Hindlimb muscle (tissue), 1 donor: Measurements from ENCODE around the gene NFS1. TPM values are rescaled to one million over a fixed set of nuclear protein-coding genes. Genes with fewer than 3 reads are reported as not detected.
"Not testable (repeated sequence)": the region's sequence is repeated elsewhere in the genome, so short reads cannot be mapped to it uniquely, and the experiment has no call there.

Experiments used
- DNase-seq: peaks from one replicate; pipeline ENCODE4 v3.0.0-alpha.2; 2013
- polyA plus RNA-seq: library from polyadenylated mRNA; unstranded; fragments of 120-200 nt; gene quantifications from one replicate; pipeline ENCODE4 v1.2.1, GENCODE V29; 2013; ENCODE audit not compliant: insufficient read length

NFS1 gene
- polyA plus RNA-seq, 1 donor: 16.1 TPM

DNA sequence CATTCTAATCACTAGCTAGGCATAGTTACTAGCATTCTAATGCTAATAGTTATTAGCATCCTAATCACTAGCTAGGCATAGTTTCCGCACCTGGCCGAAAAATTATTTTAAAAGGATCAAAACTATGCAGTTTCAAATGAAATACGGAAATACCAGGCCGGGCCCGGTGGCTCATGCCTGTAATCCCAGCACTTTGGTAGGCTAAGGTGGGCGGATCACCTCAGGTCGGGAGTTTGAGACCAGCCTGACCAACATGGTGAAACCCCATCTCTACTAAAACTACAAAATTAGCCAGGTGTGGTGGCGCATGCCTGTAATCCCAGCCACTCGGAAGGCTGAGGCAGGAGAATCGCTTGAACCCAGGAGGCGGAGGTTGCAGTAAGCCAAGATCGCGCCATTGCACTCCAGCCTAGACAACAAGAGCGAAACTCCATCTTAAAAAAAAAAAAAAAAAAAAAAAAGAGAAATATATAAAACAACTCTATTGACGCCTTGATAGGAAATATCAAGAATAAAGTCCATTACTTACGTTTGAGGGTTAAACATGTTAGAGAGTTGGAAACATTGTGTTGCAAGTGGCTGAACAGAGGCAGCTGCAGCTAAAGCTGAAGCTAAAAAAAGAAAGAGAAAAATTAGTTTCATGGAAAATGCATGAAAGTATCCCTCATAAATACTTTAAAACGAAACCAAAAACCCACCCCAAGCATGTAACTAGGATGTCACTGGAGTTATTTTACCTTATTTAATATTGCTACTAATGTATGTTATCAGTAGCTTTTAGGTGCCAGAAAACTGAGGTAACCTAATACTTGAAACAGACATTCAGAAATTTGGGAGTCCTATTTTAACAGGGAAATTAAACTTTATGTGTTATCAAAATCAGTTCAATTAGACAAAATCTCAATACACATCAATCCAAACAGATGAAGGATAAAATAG lies 7.7 kb upstream of the NFS1 start:
- DNase-seq: not testable (repeated sequence)

DNA sequence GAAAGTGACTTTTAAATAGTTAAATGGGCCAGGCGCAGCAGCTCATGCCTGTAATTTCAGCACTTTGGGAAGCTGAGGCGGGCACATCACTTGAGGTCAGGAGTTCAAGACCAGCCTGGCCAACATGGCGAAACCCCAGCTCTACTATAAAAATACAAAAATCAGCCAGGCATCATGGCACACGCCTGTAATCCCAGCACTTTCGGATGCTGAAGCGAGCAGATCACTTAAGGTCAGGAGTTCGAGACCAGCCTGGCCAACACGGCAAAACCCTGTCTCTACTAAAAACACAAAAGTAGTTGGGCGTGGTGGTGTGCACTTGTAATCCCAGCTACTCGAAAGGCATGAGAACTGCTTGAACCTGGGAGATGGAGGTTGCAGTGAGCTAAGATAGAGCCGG lies 6.7 kb upstream of the NFS1 start:
- not testable (repeated sequence) for DNase-seq

DNA sequence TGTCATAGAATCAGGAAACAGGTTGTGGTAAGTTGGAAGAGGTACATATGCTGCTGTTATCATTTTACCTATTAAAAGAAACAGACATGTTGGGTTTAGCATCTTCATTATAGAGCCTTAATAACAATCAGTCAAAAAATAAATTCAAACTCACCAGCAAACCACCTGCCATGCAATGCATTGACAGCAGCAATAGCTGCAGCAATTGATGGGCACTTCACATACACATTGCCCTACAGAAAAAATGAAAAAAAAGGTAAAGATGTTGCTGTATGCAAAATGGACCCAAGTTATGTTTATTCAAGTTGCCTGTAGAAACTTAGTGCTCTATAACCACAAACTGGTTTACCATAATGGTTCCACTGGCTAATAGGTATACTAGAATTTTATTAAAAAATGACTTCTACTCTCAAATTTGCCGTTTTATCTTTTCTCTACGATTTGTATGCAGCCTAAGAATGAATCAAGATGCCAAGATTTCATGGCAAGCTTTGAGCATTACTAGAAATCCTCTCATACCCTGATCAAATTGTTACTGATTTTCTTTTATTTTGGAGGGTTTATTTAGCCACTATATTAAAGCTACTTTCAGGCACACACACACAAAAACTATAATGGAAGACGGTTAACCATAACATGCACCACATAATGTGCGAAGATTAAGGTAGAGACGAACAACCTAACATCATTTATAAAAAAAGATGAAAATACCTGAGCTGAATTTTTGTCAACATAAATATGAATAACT lies 5.5 kb upstream of the NFS1 start:
- DNase-seq: no peak

DNA sequence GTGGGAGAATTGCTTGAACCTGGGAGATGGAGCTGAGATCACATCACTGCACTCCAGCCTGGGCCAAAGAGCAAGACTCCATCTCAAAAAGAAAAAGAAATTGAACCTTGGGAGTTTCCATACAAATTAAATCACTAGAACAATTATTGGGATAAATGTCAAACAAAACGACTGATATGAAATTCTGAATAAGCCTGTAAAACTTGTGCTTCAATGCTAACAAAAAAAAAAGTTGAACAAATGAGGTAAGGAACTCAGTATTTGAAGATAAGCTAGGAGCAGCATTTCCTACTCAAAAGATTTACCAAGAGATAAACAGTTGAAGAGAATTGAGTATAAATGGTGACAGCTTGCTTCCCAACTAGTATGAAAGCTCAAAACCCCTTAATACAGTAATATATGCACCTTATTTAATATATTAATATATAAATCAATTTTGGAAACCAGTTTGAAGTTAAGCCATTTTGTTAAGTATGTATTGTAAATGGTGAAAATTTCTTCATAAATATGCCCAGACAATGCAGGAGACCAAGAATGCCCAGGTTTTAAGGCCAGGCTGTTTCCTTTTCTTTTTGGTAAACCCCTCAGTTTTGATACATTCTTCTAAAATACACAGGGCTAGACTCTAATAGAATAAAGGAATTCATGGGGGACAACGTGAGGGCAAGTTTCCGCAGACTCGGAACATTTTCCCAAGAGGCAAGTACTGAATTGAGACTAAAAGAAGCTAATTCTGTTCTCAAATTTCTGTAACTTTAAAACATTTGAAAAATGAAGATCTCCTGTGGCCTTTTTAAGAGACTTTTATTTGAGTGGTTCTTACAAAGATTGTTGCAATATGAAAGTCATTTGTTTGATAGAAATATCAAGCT lies 3.9 kb upstream of the NFS1 start:
- no peak for DNase-seq

DNA sequence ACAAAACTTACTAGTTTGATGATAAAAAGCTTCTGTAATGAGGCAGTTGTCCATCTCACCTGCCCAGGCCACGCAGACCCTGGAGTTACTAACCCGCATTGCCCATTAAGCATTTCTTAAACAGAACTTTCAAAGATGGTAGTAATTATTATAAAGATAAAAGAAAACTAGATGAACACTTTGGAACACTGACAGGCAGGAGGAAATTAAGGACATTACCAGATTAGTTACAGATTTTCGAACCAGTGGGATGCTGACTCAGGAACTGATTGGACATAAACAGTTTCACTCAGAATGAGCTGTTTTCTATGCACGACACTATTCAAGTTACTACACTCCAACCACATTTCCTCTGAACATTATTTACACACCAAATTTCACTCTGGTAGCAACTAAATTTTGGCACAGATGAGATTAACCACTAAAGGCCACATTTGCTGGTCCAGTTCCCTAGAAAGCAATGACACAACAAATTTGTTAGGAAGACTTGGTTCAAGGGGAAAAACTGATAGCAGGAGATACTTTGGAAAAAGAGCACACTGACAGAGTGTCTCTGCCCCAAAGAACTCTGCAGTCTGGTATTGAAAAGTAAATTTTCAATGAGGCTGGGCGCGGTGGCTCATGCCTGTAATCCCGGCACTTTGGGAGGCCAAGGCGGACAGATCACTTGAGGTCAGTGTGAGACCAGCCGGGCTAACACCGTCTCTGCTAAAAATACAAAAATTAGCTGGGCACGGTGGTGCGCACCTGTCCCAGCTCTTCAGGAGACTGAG lies 3.1 kb upstream of the NFS1 start:
- DNase-seq: no peak

DNA sequence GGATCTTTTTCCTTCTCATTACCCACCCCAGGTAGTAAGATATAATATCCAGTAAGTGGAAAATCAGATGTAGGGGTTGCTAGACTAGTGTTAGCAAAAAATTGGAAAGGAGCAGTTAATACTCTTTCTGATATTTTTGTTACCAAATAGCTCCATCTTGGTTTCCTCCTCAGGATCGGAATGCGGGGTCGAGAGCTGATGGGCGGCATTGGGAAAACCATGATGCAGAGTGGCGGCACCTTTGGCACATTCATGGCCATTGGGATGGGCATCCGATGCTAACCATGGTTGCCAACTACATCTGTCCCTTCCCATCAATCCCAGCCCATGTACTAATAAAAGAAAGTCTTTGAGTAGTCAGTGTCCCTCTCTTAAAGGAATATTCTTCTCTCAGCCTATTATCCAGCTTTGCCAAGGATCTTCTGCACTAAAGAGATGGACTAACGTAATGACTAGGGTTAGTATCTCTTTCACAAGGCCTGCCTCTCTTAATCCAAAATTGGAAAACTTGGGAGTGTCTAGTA lies 1.5 kb upstream of the NFS1 start:
- DNase-seq: no peak

DNA sequence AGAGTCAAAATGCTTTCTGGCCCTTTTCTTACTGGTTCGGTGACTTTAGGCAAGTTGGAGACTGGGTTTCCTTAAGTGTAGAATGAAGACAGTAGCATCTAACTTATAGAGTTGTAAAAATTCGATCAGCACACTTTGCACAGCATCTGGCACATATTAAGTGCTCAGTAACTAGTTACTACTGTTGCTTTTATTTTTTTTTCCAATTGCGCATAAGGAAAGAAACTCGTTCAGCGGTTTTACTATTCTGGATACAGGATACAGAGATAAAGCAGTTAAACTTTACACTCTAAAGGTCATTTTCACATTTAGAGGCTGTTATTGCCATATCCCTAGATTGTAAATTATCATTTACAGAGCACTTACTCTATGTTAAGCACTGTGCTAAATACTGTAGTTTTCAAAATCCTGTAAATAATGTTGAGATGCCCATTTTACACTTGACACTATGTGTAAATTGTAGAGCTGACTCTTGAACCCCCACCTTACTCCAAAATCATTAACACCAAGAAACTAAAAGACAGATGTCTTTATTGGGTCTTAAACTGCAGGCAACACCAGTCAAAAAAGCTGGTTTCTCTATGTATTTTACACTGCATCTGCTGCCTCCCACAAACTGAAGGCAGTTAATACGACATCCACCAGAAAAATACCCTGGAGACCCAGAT lies 939 bp upstream of the NFS1 start:
- no peak for DNase-seq

DNA sequence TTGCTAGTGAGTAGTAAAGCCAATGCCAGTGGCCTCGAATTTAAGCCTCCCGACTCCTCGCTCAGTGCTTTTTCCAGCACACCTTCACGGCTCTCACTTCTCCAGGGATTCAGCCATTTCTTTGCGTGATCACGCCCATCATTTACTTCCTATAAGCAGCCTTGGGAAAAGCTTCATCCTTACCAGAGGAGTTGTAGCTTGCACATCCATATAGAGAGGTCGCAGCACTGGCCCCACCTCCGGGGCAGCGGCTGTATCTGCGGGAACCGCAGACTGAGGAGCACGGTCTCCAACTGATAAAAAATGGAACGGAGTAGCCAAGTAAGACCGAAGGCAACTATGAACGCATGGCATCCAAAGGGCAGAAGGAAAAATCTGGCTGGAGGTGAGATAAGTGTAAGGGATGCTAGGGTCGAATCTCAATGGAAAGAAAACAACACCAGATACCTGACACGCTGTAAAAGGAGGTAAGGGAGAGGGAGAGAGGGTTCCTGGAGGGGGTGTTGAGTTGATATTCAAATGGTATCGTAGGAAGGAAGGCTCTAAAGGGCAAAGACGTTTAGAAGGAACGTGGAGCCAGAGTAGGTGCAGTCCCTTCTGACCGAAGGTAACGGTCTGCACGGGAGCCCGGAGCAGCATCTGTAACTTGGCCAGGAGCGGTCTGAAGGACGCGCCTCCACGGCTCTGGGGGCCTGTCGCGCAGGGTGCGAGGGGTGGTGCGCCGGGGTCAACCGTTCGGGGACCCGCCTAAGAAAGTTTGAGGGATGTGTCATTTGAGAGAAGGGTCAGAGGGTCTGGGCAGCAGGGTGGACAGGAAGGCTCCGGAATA lies 640 bp downstream of the NFS1 start:
- no peak for DNase-seq

DNA sequence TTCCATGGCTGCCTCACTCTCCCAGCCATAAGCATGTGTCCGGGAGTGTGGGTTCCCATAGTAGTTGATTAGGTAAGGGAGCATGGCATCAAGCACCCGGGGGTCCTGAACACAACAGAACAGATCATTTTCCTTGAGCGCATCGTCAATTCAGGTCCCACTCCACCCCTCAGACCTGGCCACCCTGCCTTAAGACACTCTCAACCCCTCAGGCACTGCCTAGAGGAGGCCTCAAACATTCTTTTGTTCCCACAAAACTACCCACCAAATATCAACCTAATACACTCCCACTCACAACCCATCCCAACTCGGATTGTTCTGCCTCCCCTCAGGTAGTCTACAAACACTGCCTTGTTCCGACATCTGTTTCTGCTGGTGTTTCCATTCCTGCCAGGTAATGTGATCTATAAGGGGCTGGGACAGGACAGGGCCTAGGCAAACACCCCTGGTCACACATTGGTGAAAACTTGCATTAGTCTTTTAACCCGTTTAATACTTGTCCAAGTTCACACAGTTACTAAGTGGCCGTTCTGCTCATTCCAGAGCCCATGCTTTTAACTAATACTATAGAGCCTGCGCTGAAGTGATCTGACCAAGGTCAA lies 1.4 kb downstream of the NFS1 start:
- DNase-seq: no peak

DNA sequence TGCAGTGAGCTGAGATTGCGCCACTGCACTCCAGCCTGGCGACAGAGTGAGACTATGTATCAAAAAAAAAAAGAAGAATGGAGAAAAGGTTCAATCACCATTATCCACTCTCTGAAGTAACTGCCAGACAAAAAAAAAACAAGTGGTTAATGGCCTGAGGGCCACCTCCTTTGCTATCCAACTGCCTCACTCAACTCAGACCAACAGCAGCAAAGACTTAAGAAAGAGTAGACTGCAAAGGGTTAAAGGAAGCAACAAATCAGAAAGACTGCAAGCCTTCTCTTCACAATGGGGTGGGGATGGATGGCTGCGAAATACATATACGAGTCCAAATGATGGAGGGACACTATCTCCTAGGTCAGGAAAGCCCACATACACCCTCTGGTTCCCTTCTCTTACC lies 3.2 kb downstream of the NFS1 start:
- no peak for DNase-seq

DNA sequence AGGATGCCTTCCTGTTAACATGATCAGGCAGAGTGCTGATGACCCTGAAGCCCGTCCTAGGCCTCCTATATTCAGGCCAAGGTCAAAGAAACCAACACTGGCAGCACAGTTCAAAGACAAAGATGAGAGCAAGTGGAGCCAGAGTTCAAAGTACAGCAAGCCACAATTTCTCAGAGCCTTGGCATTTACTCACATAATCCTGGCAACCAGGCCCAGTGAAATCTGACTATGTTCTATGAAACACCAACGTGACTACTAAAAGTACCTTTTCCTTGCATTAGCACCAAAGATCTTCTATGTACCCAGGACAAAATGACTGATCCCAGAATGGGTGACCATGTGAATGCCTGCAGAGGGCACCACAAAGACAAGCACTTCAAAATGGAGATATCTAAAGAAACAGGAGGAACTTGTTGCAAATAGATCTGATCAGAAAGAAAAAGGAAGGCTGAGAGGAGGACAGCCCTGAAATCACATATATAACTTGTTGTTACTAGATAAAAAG lies 3.9 kb downstream of the NFS1 start:
- no peak for DNase-seq

DNA sequence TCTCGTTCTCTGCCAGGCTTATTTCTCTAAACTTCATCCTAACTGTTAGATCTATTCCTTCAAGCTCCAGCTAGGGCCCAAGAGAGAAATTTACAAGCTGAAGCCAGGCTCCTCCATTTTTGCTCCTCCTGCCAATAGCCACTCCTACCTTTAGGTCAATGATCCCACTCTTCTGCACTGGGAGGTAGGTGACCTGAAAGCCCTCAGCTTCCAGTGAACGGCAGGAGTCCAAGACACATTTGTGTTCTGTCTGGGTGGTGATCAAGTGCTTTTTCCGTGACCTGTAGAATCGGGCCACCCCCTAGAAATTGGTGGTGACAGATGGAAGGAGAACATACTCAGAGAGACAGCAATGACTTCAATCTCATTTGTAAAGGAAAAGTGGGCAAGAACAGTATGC lies 8.9 kb downstream of the NFS1 start:
- no peak for DNase-seq

DNA sequence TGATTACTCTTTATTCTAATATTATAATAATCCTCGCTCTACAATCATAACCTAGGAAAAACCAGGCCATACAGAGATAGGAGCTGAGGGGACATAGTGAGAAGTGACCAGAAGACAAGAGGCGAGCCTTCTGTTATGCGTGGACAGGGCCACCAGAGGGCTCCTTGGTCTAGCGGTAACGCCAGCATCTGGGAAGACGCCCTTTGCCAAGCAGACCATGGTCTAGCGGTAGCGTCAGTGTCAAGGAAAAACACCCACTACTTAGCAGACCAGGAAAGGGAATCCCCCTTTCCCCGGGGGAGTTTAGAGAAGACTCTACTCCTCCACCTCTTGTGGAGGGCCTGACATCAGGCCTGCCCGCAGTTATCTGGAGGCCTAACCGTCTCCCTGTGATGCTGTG lies 12.3 kb downstream of the NFS1 start:
- not testable (repeated sequence) for DNase-seq

DNA sequence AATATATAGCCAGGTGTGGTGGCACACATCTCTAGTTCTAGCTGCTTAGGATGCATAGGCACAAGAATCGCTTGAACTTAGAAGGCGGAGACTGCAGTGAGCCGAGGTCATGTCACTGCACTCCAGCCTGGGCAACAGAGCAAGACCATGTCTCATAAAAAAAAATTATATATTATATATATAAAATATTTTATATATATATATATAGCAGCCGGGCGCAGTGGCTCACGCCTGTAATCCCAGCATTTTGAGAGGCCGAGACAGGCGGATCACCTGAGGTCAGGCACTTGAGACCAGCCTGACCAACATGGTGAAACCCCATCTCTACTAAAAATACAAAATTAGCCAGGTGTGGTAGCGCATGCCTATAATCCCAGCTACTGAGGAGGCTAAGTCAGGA lies 13.8 kb downstream of the NFS1 start:
- not testable (repeated sequence) for DNase-seq

DNA sequence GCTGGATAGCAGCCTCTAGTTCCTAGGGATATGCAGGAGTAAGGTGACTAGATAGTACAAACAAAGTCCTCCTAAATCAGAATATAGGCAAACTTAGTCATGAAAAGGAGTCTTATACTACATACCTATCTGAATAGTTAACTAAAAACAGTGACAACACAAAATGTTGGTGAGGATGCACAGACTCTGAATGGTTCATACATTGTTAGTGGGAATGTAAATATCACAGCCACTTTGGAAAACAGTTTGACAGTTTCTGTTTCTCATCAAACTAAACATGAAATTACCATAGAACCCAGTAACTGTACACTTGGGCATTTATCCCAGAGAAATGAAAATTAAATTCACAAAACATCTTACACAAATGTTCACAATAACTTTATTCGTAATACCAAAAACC lies 17.2 kb downstream of the NFS1 start:
- no peak for DNase-seq

DNA sequence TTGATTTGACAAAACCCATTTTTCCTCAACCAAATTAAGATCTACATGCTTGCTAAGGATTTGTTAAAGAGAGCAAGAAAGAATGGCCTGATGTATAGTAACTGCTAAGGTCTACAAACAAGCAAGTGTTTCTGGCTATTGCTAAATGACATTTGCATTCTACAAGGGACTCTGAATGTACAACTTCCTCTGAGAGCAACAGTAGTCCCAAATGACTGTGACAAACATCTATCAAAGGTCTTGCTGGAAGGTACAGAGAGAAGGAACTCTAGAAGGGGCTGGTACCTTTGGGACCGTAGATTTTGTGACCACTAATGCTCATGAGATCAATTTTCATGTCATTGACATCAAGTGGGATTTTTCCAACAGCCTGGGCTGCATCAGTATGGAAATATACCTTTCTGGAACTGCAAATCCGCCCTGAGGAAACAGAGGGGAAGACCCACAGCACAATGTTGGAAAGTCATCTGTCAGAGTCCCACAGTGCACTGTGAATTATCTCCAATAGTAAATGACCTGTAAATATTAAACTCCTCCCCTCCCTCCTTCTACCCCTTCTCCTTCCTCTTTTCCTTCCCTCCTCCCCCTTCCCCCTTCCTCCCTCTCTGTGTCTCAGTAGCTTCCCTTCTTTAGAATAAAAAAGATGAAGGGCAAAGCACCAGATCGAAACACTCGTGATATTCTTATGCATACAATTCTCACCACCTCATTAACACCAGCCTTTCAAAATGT lies 18.5 kb downstream of the NFS1 start:
- DNase-seq: no peak

DNA sequence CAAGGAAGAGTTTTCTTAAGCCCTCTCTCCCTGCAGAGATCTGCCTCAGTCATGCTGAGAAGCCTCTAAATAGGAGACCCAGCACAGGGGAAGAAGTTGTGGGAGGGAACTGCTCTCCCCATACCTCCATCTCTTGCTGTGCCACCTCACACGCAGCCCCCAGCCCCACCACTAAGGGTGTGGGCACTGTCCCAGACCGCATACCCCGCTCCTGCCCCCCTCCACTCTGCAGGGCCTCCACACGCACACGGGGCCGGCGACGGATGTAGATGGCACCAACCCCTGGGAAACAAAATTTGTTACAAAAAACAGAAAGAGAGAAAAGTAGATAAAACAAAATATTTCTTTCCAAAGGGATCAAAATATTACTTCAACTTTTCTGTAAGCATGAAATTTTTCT lies 24.2 kb downstream of the NFS1 start:
- DNase-seq: no peak

DNA sequence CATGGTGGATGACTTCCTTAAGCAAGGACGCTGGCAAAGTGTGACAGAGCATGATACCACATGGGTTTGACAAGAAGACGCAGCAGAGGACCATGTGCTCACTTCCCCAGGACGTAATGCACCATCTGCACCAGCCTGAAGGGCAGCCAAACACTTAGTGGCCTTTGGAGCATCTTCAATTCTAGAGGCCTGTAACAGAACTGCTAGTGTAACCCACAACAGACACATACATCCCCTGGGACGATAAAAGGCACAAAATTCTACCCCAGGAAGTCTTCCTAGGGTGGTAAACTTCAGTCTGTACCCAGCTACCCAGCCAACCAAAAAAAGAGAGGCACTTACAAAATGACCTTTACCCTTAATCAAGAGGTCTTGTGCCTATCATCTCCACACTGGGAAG lies 25.3 kb downstream of the NFS1 start:
- DNase-seq: no peak

DNA sequence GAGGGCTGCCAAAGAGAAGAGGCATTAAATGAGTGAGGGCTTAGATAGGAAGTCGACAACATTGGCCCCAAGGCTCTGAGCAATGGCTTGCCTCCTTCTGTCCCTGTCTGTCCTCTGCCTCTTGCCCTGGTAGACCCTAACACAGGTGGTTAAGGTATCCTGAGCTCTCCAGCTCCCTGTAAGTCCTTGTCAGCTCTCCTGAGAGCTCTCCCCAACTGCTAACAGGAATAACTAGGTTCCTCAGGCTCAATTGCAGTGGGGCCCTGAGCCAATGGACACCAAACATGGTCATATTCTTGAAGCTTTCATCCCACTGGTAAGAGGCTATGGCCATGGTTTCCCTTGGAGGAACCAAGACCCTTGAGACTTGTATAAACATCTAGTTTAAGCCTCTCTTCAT lies 29.5 kb downstream of the NFS1 start:
- DNase-seq: no peak
